ENCODE results near the gene KCTD5.
"Not testable (repeated sequence)": the region's sequence is repeated elsewhere in the genome, so short reads cannot be mapped to it uniquely, and the experiment has no call there.

- TF ChIP-seq CTCF (IDR thresholded peaks at IDR 0.05; ENCODE audit: borderline replicate concordance, extremely low read depth, low read length, poor library complexity, severe bottlenecking); EZH2 (IDR thresholded peaks at IDR 0.05; ENCODE audit: borderline replicate concordance, low read depth, low read length, severe bottlenecking): not testable (repeated sequence)
These were observed 22.8 kb upstream of the KCTD5 start for GRCh38 chr16:2659560-2659959.

All from DND-41 (cell line).